ENCODE data around the gene DSCAM.

Gene DSCAM

DNA sequence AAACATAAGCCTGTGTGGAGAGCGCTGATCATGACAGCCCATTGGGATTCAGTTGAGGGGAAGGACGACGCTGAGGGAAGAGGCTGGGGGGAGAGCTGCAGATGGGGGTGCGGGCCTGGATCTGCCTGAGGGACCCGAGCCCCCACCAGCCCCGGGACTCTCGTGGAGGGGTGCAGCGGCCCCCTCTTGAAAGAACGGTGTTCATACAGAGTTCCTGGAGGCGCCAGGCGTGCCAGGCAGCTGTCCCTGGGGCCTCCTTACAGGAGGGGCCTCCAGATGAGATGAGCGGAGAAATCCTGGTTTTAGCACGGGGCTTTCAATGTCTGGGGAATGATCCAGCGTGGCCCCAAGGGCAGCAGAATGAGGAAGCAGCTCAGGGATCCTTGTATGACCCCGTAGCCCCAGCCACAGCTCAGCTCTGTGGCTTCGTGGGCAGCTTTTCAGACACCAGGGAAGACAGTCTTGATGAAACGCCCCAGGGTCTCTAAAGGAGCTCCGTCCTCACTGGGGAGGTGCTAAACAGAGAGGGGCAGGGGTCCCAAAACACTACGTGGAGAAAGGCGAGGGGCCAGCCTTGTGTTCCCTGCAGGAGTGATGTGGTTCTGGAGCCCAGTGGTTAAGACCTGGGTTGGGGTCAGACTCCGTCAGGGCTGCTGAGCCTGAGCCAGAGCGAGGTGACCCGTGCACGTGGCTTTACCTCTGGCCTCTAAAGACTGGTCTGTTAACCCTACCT is 7.2 kb upstream of the DSCAM start:
- no peaks in the 10 kb centered on the region for H3K36me3 ChIP-seq (ENCODE audit: control insufficient read depth, insufficient read depth, low read length)
- H3K9me3 ChIP-seq (ENCODE audit: control insufficient read depth, low read length), result no peaks in the 10 kb centered on the region
- H3K4me3 ChIP-seq (ENCODE audit: extremely low read depth, insufficient read depth, low read length, poor library complexity, severe bottlenecking), result no peak overlapping the region
- H3K4me1 ChIP-seq (ENCODE audit: control insufficient read depth, insufficient read depth, low read length, poor library complexity, severe bottlenecking), result no peaks in the 10 kb centered on the region
- H3K27ac ChIP-seq (ENCODE audit: low read depth, low read length, severe bottlenecking), result no peak overlapping the region
- 86 to 87% methylated on average over 15 to 24 of the region's 24 CpGs for WGBS, 2 experiments (ENCODE audit: insufficient coverage in 2 of 2)

DNA sequence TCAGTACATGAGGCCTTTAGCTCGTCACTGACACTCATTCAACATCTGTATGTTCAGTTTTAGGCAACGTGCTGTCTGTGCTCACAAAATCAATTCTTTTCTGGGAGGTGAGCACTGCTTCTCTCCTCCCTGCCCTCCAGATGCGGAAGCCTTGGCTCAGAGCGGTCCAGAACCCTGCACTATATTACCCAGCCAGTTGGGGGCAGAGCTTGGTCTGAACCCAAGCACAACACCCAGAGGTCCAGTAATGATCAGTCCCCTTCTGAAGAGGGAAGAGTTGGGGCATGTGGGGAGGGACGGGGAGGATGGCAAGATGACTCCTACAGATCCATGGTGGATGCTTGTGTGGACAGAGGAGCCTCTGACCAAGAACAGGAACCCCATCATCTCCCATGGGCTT is 5.6 kb upstream of the DSCAM start:
- no peak overlapping the region for H3K27ac ChIP-seq (ENCODE audit: low read depth, low read length, severe bottlenecking)
- 66 to 87% methylated on average over 2 of the region's 5 CpGs for WGBS, 2 experiments (ENCODE audit: insufficient coverage in 2 of 2)

DNA sequence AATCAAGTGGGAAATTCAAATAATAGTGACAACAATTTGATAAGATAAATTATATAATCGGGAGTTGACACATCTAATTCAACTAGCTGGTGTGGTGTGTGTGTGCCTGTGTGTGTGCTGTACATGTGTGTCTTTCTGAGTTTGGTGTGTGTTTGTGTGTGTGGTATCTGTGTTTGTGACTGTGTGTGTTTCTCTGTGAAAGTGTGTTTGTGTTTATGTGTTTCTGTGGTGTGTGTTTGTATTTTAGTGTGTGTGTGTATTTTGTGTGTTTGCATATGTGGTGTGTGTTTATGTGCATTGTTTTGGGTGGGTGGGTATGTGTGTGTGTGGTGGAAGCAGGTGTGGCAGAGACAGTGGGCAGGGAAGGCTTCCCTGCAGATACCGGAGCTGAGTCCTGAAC is 4.8 kb upstream of the DSCAM start:
- Histone ChIP-seq H3K9me3 (ENCODE audit: control insufficient read depth, low read length) (no peaks in the 10 kb centered on the region), H3K27ac (ENCODE audit: low read depth, low read length, severe bottlenecking) (no peak overlapping the region), H3K36me3 (ENCODE audit: control insufficient read depth, insufficient read depth, low read length) (no peaks in the 10 kb centered on the region), H3K4me3 (ENCODE audit: extremely low read depth, insufficient read depth, low read length, poor library complexity, severe bottlenecking) (no peak overlapping the region), H3K4me1 (ENCODE audit: control insufficient read depth, insufficient read depth, low read length, poor library complexity, severe bottlenecking) (no peaks in the 10 kb centered on the region)
- WGBS, 2 experiments (ENCODE audit: insufficient coverage in 2 of 2), result 100% methylated on average over 1 of the region's 2 CpGs

More for the DNA sequence above, 5.6 kb upstream of the DSCAM start:
- no peak overlapping the region for H3K4me3 ChIP-seq (ENCODE audit: extremely low read depth, insufficient read depth, low read length, poor library complexity, severe bottlenecking)
- H3K36me3 ChIP-seq (ENCODE audit: control insufficient read depth, insufficient read depth, low read length), result no peaks in the 10 kb centered on the region
- no peaks in the 10 kb centered on the region for H3K9me3 ChIP-seq (ENCODE audit: control insufficient read depth, low read length)
- no peaks in the 10 kb centered on the region for H3K4me1 ChIP-seq (ENCODE audit: control insufficient read depth, insufficient read depth, low read length, poor library complexity, severe bottlenecking)

DNA sequence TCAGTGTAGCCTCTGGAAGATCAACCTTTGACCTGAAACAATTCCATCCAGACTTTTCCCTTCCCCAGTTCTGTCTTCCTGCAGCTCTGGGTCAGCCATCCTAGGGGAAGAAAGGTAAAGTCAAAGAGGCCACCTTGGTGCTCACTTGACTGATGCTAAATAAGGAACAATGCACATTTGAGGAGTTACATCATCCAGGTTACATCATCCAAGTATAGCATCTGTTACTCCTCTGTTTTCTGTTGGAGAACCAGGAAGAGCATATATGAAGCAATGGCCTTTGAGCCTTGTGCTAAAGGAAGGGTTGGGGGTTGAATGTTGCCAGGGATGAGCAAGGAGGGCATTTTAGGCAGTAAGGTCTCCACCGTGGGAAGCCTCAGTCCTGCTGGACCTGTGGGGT is 3.1 kb upstream of the DSCAM start:
- 90 to 100% methylated on average over 1 of the region's 1 CpG for WGBS, 2 experiments (ENCODE audit: insufficient coverage in 2 of 2)
- Histone ChIP-seq H3K27ac (ENCODE audit: low read depth, low read length, severe bottlenecking) (no peak overlapping the region), H3K4me3 (ENCODE audit: extremely low read depth, insufficient read depth, low read length, poor library complexity, severe bottlenecking) (no peak overlapping the region), H3K9me3 (ENCODE audit: control insufficient read depth, low read length) (no peaks in the 10 kb centered on the region), H3K36me3 (ENCODE audit: control insufficient read depth, insufficient read depth, low read length) (no peaks in the 10 kb centered on the region), H3K4me1 (ENCODE audit: control insufficient read depth, insufficient read depth, low read length, poor library complexity, severe bottlenecking) (no peaks in the 10 kb centered on the region)

DNA sequence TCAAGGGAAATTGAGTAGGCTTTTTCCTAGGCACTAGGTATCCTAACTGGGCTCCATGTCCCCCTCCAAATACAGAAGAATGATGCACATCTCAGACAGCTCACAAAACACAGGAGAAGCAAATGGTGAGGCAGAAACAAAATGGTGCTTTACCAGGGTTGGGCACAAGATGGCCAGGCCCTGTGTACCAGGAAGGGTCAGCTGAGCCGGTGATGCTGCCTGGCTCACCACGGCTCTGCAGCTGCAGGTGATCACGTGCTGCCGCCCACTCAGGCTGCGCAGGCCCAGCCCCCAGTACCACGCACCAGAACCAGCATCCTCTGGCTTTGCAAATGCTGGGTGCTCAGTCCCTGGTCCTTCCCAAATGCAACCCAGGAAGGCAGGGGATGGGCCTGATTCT is 993 bp upstream of the DSCAM start:
- no peaks in the 10 kb centered on the region for H3K4me1 ChIP-seq (ENCODE audit: control insufficient read depth, insufficient read depth, low read length, poor library complexity, severe bottlenecking)
- no peaks in the 10 kb centered on the region for H3K9me3 ChIP-seq (ENCODE audit: control insufficient read depth, low read length)
- no peak overlapping the region for H3K27ac ChIP-seq (ENCODE audit: low read depth, low read length, severe bottlenecking)
- 87 to 90% methylated on average over 6 of the region's 6 CpGs for WGBS, 2 experiments (ENCODE audit: insufficient coverage in 2 of 2)
- no peaks in the 10 kb centered on the region for H3K36me3 ChIP-seq (ENCODE audit: control insufficient read depth, insufficient read depth, low read length)
- no peak overlapping the region for H3K4me3 ChIP-seq (ENCODE audit: extremely low read depth, insufficient read depth, low read length, poor library complexity, severe bottlenecking)

DNA sequence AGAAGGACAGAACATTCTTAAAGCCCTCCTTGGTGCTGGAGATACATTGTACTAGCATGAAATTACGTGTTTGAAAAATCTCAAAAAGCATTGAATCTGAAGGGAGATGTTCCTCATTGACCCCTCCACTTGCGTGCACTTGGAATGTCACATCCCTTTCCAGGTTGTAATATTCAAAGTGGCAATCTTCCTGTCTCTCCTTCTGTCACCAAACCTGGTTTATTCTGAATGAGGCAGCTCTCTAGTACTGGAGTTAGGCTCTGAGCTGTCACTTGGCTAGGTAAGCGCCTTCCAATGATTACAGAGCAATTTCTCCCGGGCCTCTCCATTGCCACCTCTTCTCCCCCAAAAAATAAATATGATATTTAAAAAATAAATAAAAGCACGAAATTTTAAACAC is 855 bp downstream of the DSCAM start:
- no peaks in the 10 kb centered on the region for H3K9me3 ChIP-seq (ENCODE audit: control insufficient read depth, low read length)
- 64 to 83% methylated on average over 2 of the region's 5 CpGs for WGBS, 2 experiments (ENCODE audit: insufficient coverage in 2 of 2)
- H3K4me1 ChIP-seq (ENCODE audit: control insufficient read depth, insufficient read depth, low read length, poor library complexity, severe bottlenecking), result no peaks in the 10 kb centered on the region
- H3K36me3 ChIP-seq (ENCODE audit: control insufficient read depth, insufficient read depth, low read length), result no peaks in the 10 kb centered on the region
- no peak overlapping the region for H3K4me3 ChIP-seq (ENCODE audit: extremely low read depth, insufficient read depth, low read length, poor library complexity, severe bottlenecking)
- no peak overlapping the region for H3K27ac ChIP-seq (ENCODE audit: low read depth, low read length, severe bottlenecking)

DNA sequence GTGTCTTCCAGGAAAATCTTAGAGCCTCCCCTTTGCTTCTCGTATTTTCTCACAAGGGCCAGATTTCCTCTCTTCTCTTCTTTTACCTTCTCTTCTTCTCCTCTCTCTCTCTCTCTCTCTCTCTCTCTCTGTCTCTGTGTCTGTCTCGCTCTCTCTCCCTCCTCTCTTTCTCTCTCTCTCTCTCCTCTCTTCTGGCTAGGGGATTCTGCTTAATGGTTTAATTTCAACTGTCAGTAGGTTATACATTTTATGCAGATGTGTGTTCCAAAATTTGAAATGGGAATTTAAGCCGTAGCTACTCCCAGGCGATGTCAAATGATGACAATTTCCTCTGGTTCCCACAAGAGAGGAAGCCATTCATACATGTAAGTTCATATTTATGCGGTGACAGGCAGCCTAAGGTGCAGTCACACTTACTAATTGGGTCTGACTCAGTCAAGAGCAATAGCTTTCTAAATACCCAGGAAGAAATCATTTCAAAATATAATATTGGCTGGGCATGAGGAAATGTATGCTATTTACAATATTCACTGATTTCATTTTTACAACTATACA is 1.4 kb downstream of the DSCAM start:
- Histone ChIP-seq H3K4me3 (ENCODE audit: extremely low read depth, insufficient read depth, low read length, poor library complexity, severe bottlenecking) (no peak overlapping the region), H3K36me3 (ENCODE audit: control insufficient read depth, insufficient read depth, low read length) (no peaks in the 10 kb centered on the region), H3K9me3 (ENCODE audit: control insufficient read depth, low read length) (no peaks in the 10 kb centered on the region), H3K4me1 (ENCODE audit: control insufficient read depth, insufficient read depth, low read length, poor library complexity, severe bottlenecking) (no peaks in the 10 kb centered on the region), H3K27ac (ENCODE audit: low read depth, low read length, severe bottlenecking) (no peak overlapping the region)
- 80 to 90% methylated on average over 3 of the region's 5 CpGs for WGBS, 2 experiments (ENCODE audit: insufficient coverage in 2 of 2)

DNA sequence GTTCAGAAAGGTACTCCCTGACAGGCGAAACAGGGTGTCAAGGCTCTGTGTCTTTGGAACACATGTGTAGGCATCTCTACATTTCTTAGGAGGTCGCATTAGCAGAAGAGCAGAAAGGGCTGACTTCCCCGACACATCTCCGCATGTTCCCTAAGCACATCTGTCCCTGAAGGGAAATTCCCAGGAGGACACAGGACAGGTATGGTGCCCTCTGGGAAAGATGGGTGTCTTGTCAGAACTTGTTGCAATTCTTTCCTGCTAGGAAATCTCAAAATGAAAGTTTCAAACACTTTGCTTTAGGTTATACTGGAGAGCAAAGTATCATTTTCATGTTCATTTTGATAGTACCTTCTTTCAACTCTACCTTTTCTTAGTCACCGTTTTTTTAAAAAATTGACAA is 2.0 kb downstream of the DSCAM start:
- Histone ChIP-seq H3K36me3 (ENCODE audit: control insufficient read depth, insufficient read depth, low read length) (no peaks in the 10 kb centered on the region), H3K4me3 (ENCODE audit: extremely low read depth, insufficient read depth, low read length, poor library complexity, severe bottlenecking) (no peak overlapping the region), H3K9me3 (ENCODE audit: control insufficient read depth, low read length) (no peaks in the 10 kb centered on the region), H3K27ac (ENCODE audit: low read depth, low read length, severe bottlenecking) (no peak overlapping the region), H3K4me1 (ENCODE audit: control insufficient read depth, insufficient read depth, low read length, poor library complexity, severe bottlenecking) (no peaks in the 10 kb centered on the region)
- whole genome bisulfite sequencing, 2 experiments (ENCODE audit: insufficient coverage in 2 of 2), result 92 to 93% methylated on average over 4 to 5 of the region's 5 CpGs

DNA sequence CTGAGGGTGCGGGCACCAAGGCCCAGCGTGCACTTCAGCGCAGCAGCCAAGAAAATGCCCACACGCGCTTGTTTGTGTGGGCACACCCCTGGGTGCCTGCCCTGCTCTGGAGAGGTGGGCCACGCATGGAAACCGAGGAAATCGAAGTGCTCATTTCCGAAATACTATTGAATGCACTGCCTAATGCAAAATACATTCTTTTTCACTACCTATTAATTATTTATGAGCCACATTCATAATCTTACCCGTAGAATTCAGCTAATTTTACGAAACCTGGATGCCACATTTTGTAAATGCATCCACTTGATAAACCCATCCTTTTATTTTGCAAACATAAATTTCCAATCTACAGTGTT is 4.8 kb downstream of the DSCAM start:
- H3K4me3 ChIP-seq (ENCODE audit: extremely low read depth, insufficient read depth, low read length, poor library complexity, severe bottlenecking), result peak overlapping the region; percentile 39
- H3K36me3 ChIP-seq (ENCODE audit: control insufficient read depth, insufficient read depth, low read length), result no peaks in the 10 kb centered on the region
- H3K27ac ChIP-seq (ENCODE audit: low read depth, low read length, severe bottlenecking), result no peak overlapping the region
- no peaks in the 10 kb centered on the region for H3K9me3 ChIP-seq (ENCODE audit: control insufficient read depth, low read length)
- 40 to 49% methylated on average over 8 to 11 of the region's 11 CpGs for WGBS, 2 experiments (ENCODE audit: insufficient coverage in 2 of 2)
- H3K4me1 ChIP-seq (ENCODE audit: control insufficient read depth, insufficient read depth, low read length, poor library complexity, severe bottlenecking), result no peaks in the 10 kb centered on the region

DNA sequence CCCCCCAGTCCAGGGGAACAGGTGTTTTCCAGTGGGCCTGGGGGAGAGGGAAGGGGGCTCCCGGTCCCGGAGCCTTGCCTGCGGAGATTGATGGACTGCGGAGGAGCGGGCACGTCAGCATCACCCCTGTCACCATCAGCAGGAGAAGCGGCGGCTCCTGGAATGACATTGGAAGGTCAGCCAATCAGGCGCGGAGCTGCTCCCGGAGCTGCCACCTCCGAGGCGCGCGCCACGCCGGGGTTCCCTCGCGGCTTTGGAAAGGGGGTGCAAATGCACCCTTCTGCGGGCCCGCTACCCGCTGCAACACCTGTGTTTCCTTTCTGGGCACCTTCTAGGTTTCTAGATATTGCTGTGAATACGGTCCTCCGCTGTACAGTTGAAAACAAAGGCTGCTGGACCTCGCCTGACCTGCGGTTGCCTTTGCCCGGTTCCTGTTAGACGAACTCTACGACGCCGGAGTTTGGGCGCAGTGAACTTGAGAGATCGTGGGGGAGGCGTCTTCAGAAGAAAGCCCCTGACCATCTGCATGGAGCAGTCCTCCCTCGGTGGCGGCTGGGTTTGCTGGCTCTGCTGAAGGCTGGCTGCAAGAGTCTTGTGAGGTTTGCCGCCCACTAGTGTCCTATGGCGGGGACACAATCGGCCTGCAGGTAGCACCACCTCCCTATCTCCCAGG is 5.3 kb downstream of the DSCAM start:
- Histone ChIP-seq H3K4me1 (ENCODE audit: control insufficient read depth, insufficient read depth, low read length, poor library complexity, severe bottlenecking) (no peaks in the 10 kb centered on the region), H3K4me3 (ENCODE audit: extremely low read depth, insufficient read depth, low read length, poor library complexity, severe bottlenecking) (peak overlapping the region; percentile 39), H3K9me3 (ENCODE audit: control insufficient read depth, low read length) (no peaks in the 10 kb centered on the region), H3K36me3 (ENCODE audit: control insufficient read depth, insufficient read depth, low read length) (no peaks in the 10 kb centered on the region), H3K27ac (ENCODE audit: low read depth, low read length, severe bottlenecking) (no peak overlapping the region)
- WGBS, 2 experiments (ENCODE audit: insufficient coverage in 2 of 2), result 1 to 2% methylated on average over 32 to 39 of the region's 39 CpGs
